Activated CD8-positive, alpha-beta memory T cell treated with anti-CD3 and anti-CD28 coated beads, Interleukin-2, amount 10 ng/mL, durations not matched to agents 7 days and 5 days (primary cell): Measurements from ENCODE around the gene SPAG4. TPM values are rescaled to one million over a fixed set of nuclear protein-coding genes. Genes with fewer than 3 reads are reported as not detected.
A peak's percentile ranks its signal among the peaks of the same experiment; 100 is the strongest.

ENCODE experiments used
- ATAC-seq: fragments of 150-1000 bp; cut with Tn5 transposase; one replicate; pipeline ENCODE4 v1.10.0; 2021; ENCODE audit warnings: moderate library complexity
- CTCF ChIA-PET: fragments of 350-600 bp; sonication (Branson Sonifier 250); formaldehyde crosslinking; loops from one replicate; lab custom pipeline; 2021; ENCODE audit warnings: antibody characterized with exemption; lab: Charles Lee
- DNase-seq: peaks from one replicate; pipeline ENCODE4 v3.0.0-alpha.2; 2020
- H3K27ac Mint-ChIP-seq: one replicate; pipeline ENCODE4 v1.8.0; 2021; ENCODE audit warnings: mild to moderate bottlenecking, mixed read lengths
- H3K27me3 Mint-ChIP-seq: one replicate; pipeline ENCODE4 v1.8.0; 2021; ENCODE audit warnings: mixed read lengths
- H3K36me3 Mint-ChIP-seq: one replicate; pipeline ENCODE4 v1.8.0; 2021; ENCODE audit warnings: mild to moderate bottlenecking, mixed read lengths
- H3K4me1 Mint-ChIP-seq: one replicate; pipeline ENCODE4 v1.8.0; 2021; ENCODE audit warnings: mixed read lengths
- H3K4me3 Mint-ChIP-seq: one replicate; pipeline ENCODE4 v1.8.0; 2021; ENCODE audit warnings: mild to moderate bottlenecking, moderate library complexity, mixed read lengths
- H3K9me3 Mint-ChIP-seq: one replicate; pipeline ENCODE4 v1.8.0; 2022; ENCODE audit warnings: low read depth, mixed read lengths
- total RNA-seq, 2 experiments: library from RNA; stranded (reverse); gene quantifications; one replicate each; pipeline ENCODE4 v1.2.3, GENCODE V29; 2021

Gene SPAG4
- total RNA-seq, 2 experiments from 2014 or later: 4.3 to 5.2 TPM

GRCh38 chr20:35660122-35660937 is 44.7 kb downstream of the SPAG4 start:
- CTCF ChIA-PET: interaction anchor here (0.6 to 8.2 kb wide), 4 partner anchors 41 to 293 kb away, joined by 3 to 59 read pairs (median 4); partner anchors contain the start of gene SCAND1
- Mint-ChIP-seq H3K4me1 (peaks cover 59% of the 10 kb centered on the region), H3K4me3 (peak overlapping the region; percentile 96), H3K9me3 (no peaks in the 10 kb centered on the region), H3K27ac (peak overlapping the region; percentile 95), H3K36me3 (peaks cover 40% of the 10 kb centered on the region), H3K27me3 (no peaks in the 10 kb centered on the region)
- ATAC-seq (no peak), DNase-seq (no peak)

DNA sequence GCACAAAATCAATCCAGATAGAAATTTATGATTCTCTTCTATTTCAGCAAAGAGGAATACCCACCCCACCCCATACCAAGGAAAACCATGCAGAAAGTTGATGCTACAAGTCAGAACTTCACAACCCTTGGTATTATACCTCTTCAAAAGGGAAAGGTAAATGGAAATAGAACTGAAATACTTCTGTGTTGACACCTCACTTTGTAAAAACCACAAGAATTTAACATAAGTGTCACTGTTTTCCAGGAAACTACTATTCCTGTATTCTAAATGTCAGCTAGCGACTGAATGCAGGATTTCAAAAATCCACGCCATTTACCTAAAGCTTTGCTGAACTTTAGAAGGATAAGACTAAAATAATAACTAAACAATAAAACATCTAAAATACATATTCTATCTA is 45.4 kb downstream of the SPAG4 start:
- DNase-seq: no peak
- peaks cover 40% of the 10 kb centered on the region for H3K36me3 Mint-ChIP-seq
- H3K4me1 Mint-ChIP-seq: peaks cover 59% of the 10 kb centered on the region
- no peaks in the 10 kb centered on the region for H3K9me3 Mint-ChIP-seq
- CTCF ChIA-PET: interaction anchor here (0.6 to 8.2 kb wide), 5 partner anchors 9 to 293 kb away, joined by 3 to 59 read pairs (median 3); partner anchors contain the start of gene SCAND1
- H3K4me3 Mint-ChIP-seq: peak overlapping the region; percentile 96
- ATAC-seq: no peak
- H3K27ac Mint-ChIP-seq: peak overlapping the region; percentile 95
- H3K27me3 Mint-ChIP-seq: no peaks in the 10 kb centered on the region

- ATAC-seq: no peak
- H3K27ac Mint-ChIP-seq: peak overlapping the region; percentile 95
- no peak for DNase-seq
- peaks cover 59% of the 10 kb centered on the region for H3K4me1 Mint-ChIP-seq
- no peaks in the 10 kb centered on the region for H3K9me3 Mint-ChIP-seq
- no peaks in the 10 kb centered on the region for H3K27me3 Mint-ChIP-seq
- peak overlapping the region; percentile 96 for H3K4me3 Mint-ChIP-seq
- H3K36me3 Mint-ChIP-seq: peaks cover 37% of the 10 kb centered on the region
- CTCF ChIA-PET: interaction anchor here (0.8 to 8.2 kb wide), 3 partner anchors 10 to 61 kb away, joined by 3 to 59 read pairs (median 13); no protein-coding TSS in a partner anchor
Observed at GRCh38 chr20:35661908-35662307, 46.3 kb downstream of the SPAG4 start.

- Mint-ChIP-seq H3K27ac (peak overlapping the region; percentile 95), H3K36me3 (peaks cover 30% of the 10 kb centered on the region), H3K27me3 (no peaks in the 10 kb centered on the region), H3K4me3 (peak overlapping the region; percentile 96), H3K9me3 (no peaks in the 10 kb centered on the region), H3K4me1 (peaks cover 52% of the 10 kb centered on the region)
- no peak for DNase-seq
- CTCF ChIA-PET: interaction anchor here (1.4 to 8.2 kb wide), 3 partner anchors 43 to 291 kb away, joined by 4 to 59 read pairs (median 13); partner anchors contain the start of gene SCAND1
- no peak for ATAC-seq
Observed at GRCh38 chr20:35662551-35662950, 46.9 kb downstream of the SPAG4 start.

GRCh38 chr20:35663516-35664465 is 48.2 kb downstream of the SPAG4 start:
- Mint-ChIP-seq H3K4me1 (peaks cover 44% of the 10 kb centered on the region), H3K4me3 (peak overlapping the region; percentile 96), H3K27ac (peak overlapping the region; percentile 95), H3K27me3 (no peaks in the 10 kb centered on the region), H3K36me3 (peaks cover 35% of the 10 kb centered on the region), H3K9me3 (no peaks in the 10 kb centered on the region)
- CTCF ChIA-PET: interaction anchor here (0.6 to 8.2 kb wide), 5 partner anchors 45 to 290 kb away, joined by 3 to 59 read pairs (median 4); partner anchors contain the start of gene SCAND1
- DNase-seq (peak; percentile 84), ATAC-seq (peak; percentile 48)

DNA sequence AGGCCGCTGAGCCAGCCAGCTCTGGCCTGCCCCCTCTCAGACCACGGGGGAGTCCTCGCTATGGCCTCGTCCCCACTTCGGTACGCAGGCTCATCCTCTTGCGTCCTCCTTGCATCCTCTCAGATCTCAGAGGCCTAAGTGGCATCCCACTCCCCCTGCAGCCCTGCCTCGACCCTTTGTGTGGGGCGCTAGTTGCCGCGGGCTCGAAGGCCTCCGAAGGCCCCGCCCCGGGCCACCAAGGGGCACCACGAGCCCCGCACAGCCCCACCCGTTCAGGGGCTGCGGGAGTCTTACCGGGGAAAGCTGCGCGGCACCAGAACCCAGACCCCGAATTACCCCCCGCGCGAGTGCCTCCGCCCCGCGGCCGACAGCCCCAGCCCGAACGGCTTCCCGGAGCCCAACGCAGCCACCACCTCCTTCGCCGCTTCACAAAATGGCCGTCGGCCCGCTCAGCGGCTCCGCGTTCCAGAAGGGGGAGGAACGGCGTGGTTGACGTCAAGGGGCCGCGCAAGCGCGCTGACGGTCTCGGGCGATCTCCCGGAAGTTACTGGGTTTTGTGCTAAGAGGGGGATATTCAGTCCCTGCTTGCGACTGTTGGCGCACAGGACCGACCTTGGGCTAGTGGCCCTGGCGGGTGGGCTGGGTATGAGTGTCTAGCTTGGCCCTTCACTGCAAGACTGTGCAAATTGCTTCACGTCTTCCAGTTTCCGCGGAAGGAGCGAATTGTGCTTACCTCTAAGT is 49.0 kb downstream of the SPAG4 start, which contains the start of the genes CPNE1 and RBM12:
Gene CPNE1 (minus strand): TSS at position 435 of the 741 bp plus-strand sequence. CDS start 31,977 bp downstream, outside the sequence.
Gene RBM12 (minus strand): TSS at position 435 of the 741 bp plus-strand sequence. CDS start 9,578 bp downstream, outside the sequence.
- Mint-ChIP-seq H3K27ac (peak within 1 kb of the TSS; percentile 95), H3K4me1 (peaks cover 37% of the 10 kb centered on the region), H3K4me3 (peak within 1 kb of the TSS; percentile 96), H3K27me3 (no peaks in the 10 kb centered on the region), H3K36me3 (peaks cover 38% of the 10 kb centered on the region), H3K9me3 (no peaks in the 10 kb centered on the region)
- CTCF ChIA-PET: interaction anchor here (0.6 to 8.2 kb wide), 7 partner anchors 46 to 290 kb away, joined by 3 to 59 read pairs (median 3); no protein-coding TSS in a partner anchor
- peak; percentile 97 for DNase-seq
- peak; percentile 80 for ATAC-seq

GRCh38 chr20:35665949-35666288 is 50.3 kb downstream of the SPAG4 start:
- H3K4me1 Mint-ChIP-seq: peaks cover 24% of the 10 kb centered on the region
- H3K36me3 Mint-ChIP-seq: peaks cover 40% of the 10 kb centered on the region
- no peaks in the 10 kb centered on the region for H3K27me3 Mint-ChIP-seq
- CTCF ChIA-PET: interaction anchor here (0.7 to 8.2 kb wide), 6 partner anchors 20 to 711 kb away, joined by 3 to 59 read pairs (median 5); partner anchors contain the start of genes NFS1 and ROMO1
- DNase-seq: no peak
- H3K27ac Mint-ChIP-seq: peak overlapping the region; percentile 38
- no peaks in the 10 kb centered on the region for H3K9me3 Mint-ChIP-seq
- no peak for ATAC-seq
- peak overlapping the region; percentile 23 for H3K4me3 Mint-ChIP-seq

DNA sequence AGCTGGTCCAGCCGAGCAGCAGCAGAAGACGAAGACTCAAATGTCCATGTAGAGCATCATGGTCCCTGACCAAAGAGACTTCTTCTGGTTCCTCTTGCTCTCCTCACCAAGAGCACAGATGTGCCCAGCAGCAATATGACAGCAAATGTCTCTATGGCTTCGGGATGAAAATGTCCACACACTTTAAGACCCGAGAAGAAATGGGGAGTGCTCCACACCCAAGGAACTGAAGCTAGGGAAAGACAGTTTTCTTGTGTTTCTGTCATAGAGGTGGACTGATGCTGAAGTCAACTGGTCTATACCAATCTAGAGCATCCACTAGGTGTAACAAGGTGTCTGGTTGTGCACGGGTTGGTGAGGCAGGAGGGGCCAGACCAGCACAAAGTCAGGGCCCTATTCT is 53.6 kb downstream of the SPAG4 start:
- CTCF ChIA-PET: interaction anchor here (2.1 kb wide), 1 partner anchor 50 kb away, joined by 5 read pairs; no protein-coding TSS in a partner anchor
- no peak for ATAC-seq
- H3K36me3 Mint-ChIP-seq: peaks cover 42% of the 10 kb centered on the region
- H3K27ac Mint-ChIP-seq: no peak overlapping the region
- no peak overlapping the region for H3K4me3 Mint-ChIP-seq
- H3K9me3 Mint-ChIP-seq: no peaks in the 10 kb centered on the region
- H3K27me3 Mint-ChIP-seq: no peaks in the 10 kb centered on the region
- DNase-seq: peak; percentile 32
- peaks cover 4% of the 10 kb centered on the region for H3K4me1 Mint-ChIP-seq

GRCh38 chr20:35669681-35670080 is 54.1 kb downstream of the SPAG4 start:
- no peak overlapping the region for H3K4me3 Mint-ChIP-seq
- H3K27ac Mint-ChIP-seq: no peak overlapping the region
- peak; percentile 25 for DNase-seq
- H3K4me1 Mint-ChIP-seq: peaks cover 4% of the 10 kb centered on the region
- H3K27me3 Mint-ChIP-seq: no peaks in the 10 kb centered on the region
- ATAC-seq: no peak
- H3K36me3 Mint-ChIP-seq: peaks cover 42% of the 10 kb centered on the region
- CTCF ChIA-PET: no interaction called here
- no peaks in the 10 kb centered on the region for H3K9me3 Mint-ChIP-seq

Other genes starting within 250 kb of the SPAG4 start
- 10 to 100 TPM; 64.5 to 73.1 TPM for gene UQCC1, start 203.9 kb upstream of the SPAG4 start, total RNA-seq
- under 1 TPM in 1 of 2 experiments, not detected in 1; 0.12 TPM for gene GDF5, start 177.6 kb upstream of the SPAG4 start, total RNA-seq
- gene CEP250, start 160.2 kb upstream of the SPAG4 start, total RNA-seq: 10 to 100 TPM; 68.6 to 86.9 TPM
- gene C20orf173, start 86.2 kb upstream of the SPAG4 start, total RNA-seq: not detected
- gene ERGIC3, start 73.8 kb upstream of the SPAG4 start, total RNA-seq: 100 to 1,000 TPM; 115 to 128 TPM
- gene CPNE1, start 49.1 kb downstream of the SPAG4 start, total RNA-seq: 100 to 1,000 TPM; 277 to 286 TPM
- gene RBM12, start 49.1 kb downstream of the SPAG4 start, total RNA-seq: 100 to 1,000 TPM; 101 to 137 TPM
- 10 to 100 TPM; 34.6 to 35.1 TPM for gene NFS1, start 83.5 kb downstream of the SPAG4 start, total RNA-seq
- gene ROMO1, start 83.6 kb downstream of the SPAG4 start, total RNA-seq: 100 to 1,000 TPM; 115 to 122 TPM
- 100 to 1,000 TPM; 357 to 360 TPM for gene RBM39, start 126.4 kb downstream of the SPAG4 start, total RNA-seq
- 10 to 100 TPM; 50.8 to 52.4 TPM for gene PHF20, start 156.2 kb downstream of the SPAG4 start, total RNA-seq